D721Med (cell line): ENCODE data around the gene NET1.
"Not testable (repeated sequence)": the region's sequence is repeated elsewhere in the genome, so short reads cannot be mapped to it uniquely, and the experiment has no call there.

Source experiments
- DNase-seq: peaks from one replicate; pipeline ENCODE4 v3.0.0; 2011; ENCODE audit warnings: low spot score; ENCODE audit not compliant: insufficient read length
- FAIRE-seq: peaks from 2 replicates; lab custom pipeline; 2011; peaks lifted over from hg19 to GRCh38; lab: Jason Lieb, UNC
- TF ChIP-seq, protein P1 (sequence below): IDR thresholded peaks from 2 replicates; pipeline ENCODE4 v1.5.1; 2012; ENCODE audit warnings: mild to moderate bottlenecking, control low read depth; ENCODE audit not compliant: insufficient read depth; ENCODE audit errors: missing control alignments

Gene NET1

GRCh38 chr10:5370493-5371352 is 41.6 kb upstream of the NET1 start:
- FAIRE-seq = no peak
- no peak for DNase-seq
- TF ChIP-seq, protein P1, sequence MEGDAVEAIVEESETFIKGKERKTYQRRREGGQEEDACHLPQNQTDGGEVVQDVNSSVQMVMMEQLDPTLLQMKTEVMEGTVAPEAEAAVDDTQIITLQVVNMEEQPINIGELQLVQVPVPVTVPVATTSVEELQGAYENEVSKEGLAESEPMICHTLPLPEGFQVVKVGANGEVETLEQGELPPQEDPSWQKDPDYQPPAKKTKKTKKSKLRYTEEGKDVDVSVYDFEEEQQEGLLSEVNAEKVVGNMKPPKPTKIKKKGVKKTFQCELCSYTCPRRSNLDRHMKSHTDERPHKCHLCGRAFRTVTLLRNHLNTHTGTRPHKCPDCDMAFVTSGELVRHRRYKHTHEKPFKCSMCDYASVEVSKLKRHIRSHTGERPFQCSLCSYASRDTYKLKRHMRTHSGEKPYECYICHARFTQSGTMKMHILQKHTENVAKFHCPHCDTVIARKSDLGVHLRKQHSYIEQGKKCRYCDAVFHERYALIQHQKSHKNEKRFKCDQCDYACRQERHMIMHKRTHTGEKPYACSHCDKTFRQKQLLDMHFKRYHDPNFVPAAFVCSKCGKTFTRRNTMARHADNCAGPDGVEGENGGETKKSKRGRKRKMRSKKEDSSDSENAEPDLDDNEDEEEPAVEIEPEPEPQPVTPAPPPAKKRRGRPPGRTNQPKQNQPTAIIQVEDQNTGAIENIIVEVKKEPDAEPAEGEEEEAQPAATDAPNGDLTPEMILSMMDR = no peak

- TF ChIP-seq, protein P1 = no peak
- DNase-seq (no peak), FAIRE-seq (no peak)
Observed at GRCh38 chr10:5373307-5373706, 39.0 kb upstream of the NET1 start.

DNA sequence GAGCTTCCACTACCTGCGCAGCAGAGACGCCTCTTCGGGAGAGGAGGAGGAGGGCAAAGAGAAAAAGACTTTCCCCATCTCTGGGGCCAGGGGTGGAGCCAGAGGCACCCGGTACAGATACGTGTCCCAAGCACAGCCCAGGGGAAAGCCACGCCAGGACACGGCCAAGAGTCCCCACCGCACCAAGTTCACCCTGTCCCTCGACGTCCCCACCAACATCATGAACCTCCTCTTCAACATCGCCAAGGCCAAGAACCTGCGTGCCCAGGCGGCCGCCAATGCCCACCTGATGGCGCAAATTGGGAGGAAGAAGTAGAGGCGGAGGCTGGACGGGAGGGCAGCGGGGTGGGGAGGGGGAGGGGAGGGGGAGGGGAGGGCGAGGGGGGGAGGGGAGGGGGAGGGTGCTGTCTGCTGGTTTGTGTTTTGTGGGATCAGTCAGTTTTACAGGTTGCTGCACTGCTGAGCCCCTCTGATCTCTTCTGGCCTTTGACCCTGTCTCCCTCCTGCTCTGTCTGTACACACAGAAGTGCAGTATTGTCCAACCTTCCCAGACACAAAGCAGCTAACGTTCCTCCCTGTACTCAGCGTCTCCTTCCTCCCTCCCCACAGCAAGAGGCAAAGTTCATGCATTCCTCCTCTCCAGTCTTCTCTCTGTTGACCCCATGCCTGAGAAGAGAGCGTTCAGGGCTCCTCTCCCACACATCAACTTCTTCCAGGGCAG is 38.3 kb upstream of the NET1 start:
- FAIRE-seq (no peak), DNase-seq (no peak)
- TF ChIP-seq, protein P1 = no peak

DNA sequence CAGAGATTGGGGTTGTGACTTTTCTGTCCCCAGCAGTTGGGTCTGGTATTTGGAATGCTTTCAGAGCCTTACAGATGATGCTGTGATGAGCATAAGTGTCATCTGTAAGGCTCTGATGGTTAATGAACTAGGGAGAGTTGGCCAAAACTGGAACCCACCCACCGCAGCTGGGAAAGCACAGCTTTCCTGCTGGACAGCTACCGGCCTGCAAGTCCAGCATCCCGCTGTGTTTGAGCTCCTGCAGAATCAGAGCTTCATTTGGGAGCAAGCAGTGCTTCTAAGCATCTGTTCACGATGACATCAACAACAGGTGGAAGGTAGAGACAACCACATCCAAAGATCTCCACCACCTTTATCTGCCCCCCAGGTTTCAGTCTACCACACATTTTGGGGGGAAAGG is 35.9 kb upstream of the NET1 start:
- TF ChIP-seq, protein P1 = no peak
- no peak for DNase-seq
- no peak for FAIRE-seq

- not testable (repeated sequence) for FAIRE-seq, DNase-seq
Observed at GRCh38 chr10:5379202-5379601, 33.2 kb upstream of the NET1 start.

DNA sequence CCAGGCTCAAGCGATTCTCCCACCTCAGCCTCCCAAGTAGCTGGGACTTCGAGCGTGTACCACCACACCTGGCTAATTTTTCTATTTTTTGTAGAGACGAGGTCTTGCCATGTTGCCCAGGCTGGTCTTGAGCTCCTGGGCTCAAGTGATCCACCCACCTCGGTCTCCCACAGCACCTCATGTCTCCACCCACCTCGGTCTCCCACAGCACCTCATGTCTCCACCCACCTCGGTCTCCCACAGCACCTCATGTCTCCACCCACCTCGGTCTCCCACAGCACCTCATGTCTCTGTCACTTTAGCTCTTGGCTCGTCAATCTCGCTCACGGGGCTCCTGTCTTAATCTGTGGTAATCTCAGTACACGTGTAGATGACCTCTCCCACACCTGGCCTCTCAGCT is 32.0 kb upstream of the NET1 start:
- not testable (repeated sequence) for FAIRE-seq, DNase-seq

GRCh38 chr10:5381187-5381586 is 31.2 kb upstream of the NET1 start:
- TF ChIP-seq, protein P1 = no peak
- FAIRE-seq (no peak), DNase-seq (no peak)

DNA sequence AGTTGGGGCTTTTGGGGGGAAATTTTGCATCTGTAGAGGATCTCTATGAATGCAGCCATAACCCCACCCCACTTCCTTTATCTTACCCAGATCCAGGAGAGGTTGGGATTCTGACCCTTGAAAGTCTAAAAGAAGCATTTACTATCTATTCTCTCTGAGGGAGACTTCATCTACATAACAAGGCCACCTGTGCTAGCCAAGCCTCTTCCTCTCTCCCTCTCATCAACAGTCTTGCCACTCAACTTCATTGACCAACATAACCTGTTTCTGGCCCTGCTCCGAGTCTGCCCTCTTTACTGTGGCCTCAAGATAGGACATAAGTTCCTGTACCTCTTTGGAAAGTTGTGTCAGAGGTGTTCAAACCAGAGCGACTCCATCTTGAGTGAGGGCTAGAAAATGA is 27.1 kb upstream of the NET1 start:
- no peak for DNase-seq
- TF ChIP-seq, protein P1 = no peak
- no peak for FAIRE-seq
